ENCODE measurements around the gene RNF186.
"Not testable (repeated sequence)": the region's sequence is repeated elsewhere in the genome, so short reads cannot be mapped to it uniquely, and the experiment has no call there.

RNF186 gene, protein sequence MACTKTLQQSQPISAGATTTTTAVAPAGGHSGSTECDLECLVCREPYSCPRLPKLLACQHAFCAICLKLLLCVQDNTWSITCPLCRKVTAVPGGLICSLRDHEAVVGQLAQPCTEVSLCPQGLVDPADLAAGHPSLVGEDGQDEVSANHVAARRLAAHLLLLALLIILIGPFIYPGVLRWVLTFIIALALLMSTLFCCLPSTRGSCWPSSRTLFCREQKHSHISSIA

DNA sequence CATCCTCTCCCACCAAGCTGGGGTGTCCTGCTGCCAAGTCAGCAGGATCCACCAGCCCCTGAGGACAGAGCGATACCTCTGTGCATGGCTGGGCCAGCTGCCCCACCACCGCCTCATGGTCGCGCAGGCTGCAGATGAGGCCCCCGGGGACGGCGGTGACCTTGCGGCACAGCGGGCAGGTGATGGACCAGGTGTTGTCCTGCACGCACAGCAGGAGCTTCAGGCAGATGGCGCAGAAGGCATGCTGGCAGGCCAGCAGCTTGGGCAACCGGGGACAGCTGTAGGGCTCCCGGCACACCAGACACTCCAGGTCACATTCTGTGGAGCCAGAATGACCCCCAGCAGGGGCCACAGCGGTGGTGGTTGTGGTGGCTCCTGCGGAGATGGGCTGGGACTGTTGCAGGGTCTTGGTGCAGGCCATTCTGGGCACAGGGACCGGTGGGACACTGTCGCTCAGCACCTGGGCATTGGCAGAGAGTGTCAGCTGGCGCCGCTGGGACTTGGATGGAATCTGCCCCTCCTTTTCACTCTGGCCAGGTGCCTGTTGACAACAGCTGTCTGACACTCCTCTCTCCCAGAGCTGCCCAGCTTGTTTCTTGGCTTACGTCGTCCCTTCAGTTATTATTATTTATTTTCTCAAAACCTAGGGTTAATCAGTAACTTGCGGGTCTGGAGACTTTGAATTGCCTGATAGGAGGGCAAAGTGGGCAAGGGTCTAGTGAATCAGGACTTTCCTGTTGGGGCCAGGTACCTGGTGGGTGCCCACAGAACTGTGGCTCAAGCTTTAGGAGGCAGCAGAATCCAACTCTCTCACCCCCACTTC is at the start of gene RNF186:
Gene RNF186, minus strand, starts transcription at position 603 of the 823 bp plus-strand sequence. Its CDS starts 182 bp downstream, at position 421.
- no peak for DNase-seq (ENCODE audit: low read depth)

DNA sequence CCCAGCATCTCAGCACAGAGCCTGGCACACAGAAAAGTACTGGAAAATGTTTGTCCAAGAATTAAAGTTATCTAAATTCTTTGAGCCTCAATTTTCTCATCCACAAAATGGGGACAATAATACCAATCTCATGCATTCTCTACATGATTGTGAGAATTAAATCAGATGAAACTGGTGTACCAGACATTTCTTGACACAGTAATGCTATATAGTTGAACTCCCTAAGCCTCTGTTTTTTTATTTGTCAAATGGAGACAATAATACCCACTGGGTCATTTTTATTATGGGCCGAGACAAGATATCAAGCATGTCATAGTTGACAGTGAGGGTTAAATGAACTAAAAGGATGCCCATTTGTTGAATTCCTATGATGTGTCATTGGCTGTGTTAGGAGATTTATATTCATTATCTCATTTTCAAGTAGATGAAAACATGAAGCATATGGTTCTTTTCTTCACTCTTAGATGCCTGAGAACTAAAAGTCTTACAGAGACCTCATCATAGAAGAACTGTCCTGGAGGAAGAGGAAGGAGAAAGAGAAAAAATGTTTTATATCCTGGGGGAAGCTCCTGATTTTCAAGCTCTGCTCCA is 49.6 kb upstream of the RNF186 start:
- no peak for DNase-seq (ENCODE audit: low read depth)

DNA sequence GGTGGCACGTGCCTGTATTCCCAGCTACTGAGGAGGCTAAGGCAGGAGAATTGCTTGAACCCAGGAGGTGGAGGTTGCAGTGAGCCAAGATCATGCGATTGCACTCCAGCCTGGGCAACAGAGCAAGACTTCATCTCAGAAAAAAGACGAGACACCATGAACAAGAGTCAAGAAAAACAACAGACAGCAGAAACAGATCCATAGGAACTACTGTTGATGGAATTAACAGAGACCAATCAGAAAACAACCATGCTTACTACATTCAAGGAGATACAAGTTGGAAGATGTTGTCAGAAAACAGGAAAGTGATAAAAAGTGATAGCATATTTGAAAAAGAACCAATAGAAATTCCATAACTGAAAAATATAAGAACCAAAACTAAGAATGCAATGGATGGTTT is 47.9 kb upstream of the RNF186 start:
- no peak for DNase-seq (ENCODE audit: low read depth)

DNA sequence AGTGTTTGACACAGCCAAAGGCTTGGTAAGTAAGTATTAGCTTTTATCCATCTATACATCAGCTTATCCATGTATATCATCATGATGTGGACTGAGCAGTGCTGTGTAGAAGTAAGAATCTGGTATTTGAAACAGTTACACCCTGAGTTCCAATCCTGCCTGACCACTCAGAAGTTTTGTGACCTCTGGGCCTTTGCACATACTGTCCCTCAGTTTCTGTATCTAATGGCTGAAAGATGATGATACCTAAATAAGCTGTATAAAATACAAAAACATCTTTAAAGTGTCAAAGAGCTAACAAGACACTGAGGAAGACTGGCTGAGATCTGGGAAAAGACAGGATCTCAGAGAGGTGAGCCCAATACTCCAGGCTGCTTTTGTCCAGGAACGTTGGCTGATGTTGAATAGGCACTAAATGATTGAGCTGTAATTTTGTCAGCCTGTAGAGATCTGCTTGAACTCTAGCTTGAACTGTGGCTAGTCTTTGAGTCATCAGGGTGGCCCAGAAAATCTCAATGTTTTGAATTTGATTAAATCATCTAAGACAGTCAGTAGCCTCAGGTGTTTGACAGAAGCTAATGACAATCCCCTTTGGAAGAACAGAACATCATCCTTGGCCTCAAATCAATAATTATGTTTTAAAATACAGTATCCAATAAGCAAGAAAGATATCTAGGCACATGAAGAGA is 46.9 kb upstream of the RNF186 start:
- no peak for DNase-seq (ENCODE audit: low read depth)

DNA sequence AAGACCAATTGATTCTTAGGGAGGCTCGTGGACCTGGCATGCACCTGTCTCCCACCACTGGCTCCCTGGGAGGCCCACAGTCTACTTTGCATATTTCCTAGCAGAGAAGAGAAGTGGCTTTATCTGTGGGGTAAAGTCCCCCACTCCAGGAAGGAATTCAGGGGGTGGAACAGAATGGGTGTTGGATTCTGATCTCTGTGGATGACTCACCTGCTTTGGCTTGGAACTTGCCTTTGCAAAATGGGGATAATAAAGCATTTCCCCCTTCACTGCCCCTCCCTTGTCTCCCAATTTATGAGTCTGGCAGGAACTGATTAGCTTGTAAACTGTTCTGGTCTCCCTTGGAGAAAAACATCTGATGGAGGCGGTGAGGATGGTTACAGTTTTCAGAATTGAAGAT is 46.0 kb upstream of the RNF186 start:
- peak; percentile 77 for DNase-seq (ENCODE audit: low read depth)

DNA sequence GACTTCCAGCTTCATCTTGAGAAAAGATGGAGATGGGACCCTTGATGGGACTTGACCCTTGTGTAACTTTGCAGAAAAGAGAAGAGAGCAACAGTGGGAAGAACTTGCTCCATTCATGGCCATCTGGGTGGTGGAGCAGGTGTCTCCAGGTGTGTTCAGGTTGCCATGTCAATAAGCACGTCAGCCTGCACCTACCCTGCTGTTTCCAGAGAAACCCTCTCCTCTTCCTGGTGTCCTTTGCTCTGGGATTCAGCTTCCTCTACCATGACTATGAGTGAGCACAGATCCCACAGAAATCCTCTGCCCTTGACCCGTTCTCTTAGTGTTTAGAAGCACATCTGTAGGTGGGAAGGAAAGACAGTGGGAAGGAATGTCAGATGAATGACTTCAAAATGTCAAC is 45.3 kb upstream of the RNF186 start:
- no peak for DNase-seq (ENCODE audit: low read depth)

DNA sequence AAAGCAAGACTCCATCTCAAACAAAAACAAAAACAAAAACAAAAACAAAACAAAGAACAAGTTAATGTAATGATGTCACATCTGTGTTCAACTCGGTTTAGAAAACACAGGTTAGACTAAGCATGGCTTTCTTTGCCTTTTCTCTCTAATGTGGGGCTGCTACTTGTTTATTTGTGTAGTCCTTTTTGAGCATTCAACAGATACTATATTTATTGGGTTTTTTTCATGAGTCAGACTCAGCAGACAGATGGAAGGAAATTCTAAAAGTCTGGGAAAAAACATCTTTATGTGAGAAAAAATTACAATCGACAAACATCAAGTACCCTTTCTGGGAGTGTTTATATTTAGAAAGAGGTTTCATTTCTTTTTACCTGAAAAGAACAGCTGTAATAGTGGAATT is 44.8 kb upstream of the RNF186 start:
- no peak for DNase-seq (ENCODE audit: low read depth)

DNA sequence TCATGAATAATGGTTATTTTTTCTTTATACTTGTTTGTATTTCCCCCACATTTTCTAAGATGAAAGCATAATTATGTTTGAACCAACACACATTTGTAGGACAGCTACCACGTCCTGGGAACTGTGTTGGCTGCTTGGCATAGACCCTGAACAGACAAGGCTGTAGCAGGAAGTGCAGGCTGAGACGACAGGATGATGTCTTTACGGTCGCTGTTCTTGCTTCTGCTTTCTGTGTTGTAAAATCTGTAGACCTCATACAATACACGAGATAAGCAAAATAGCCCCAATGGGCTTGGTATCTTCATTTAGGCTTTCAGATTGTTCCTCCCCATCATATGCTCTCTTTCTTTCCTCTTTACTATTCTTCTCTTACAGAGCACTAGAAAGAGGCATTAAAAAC is 43.8 kb upstream of the RNF186 start:
- no peak for DNase-seq (ENCODE audit: low read depth)

DNA sequence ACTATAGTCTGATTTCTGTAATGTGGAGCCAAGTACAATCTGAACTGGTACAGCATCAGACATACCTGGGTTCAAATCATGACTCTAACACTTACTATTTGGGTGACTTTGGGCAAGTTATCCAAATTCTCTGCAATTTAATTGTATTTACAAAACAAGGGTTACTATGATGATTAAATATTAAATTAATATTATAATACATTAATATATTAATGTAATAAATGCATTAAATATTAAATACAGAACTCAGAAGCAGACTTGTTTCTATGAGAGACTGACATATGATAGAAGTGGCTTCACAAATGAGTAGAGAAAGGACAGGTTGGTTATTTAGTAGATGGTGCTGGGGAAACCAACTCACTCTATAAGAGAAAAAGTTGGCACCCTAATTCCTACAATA is 39.8 kb upstream of the RNF186 start:
- no peak for DNase-seq (ENCODE audit: low read depth)

DNA sequence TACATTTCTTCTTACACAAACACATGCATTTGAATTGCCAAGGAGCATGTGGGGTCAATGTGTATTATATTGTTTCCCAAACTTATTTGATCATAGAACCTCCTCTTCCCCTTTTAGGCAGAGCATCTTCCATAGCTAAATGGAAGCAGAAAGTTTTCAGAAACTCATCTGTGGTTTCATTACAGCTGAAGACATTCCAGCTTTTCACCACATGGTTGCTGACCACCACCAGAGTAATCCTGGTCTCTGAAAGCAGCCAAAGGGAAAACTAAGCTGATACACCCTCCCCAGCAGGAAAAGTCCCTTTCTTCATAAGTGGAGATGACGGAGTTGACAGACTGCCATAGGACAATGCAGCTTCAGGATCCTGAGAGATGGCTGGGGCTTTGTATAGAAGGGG is 37.0 kb upstream of the RNF186 start:
- no peak for DNase-seq (ENCODE audit: low read depth)

DNA sequence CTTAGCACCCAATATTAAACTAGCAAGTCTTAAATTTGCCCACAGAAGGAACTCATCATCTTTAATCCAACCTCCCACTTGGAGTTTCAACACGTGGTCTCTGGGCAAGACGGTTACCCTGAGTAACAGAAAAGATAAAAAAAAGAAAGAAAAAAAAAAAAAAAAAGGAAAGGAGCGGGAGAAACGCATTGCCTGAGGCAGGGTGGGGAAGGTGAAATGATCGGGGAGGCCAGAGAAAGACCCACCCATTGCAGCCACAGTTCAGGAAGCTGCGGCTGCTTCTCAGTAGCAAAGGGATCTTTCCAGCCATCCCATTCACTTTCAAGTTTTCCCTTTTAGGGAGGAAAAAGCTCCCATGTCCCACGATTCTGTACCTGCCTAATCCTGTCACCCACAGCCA is 35.1 kb upstream of the RNF186 start:
- DNase-seq (ENCODE audit: low read depth) = no peak

DNA sequence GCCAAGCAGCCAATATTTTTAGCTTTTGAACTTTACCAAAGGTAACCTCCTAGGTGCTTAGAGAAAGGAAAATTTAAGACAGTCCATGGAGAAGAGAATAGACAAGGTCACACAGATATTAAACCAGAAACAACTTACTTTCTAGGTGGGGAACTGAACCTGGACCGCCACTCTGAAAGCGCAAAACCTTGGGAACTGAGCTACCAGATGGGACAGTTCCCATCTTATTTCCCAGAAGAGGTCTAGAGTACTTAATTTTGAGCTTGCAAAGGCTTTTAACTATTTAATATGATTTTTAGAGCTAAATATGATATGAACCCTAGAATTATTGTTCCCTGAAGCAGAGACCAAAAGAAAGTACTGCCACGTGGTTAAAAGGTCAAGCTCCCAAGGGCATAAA is 34.2 kb upstream of the RNF186 start:
- not testable (repeated sequence) for DNase-seq (ENCODE audit: low read depth)

DNA sequence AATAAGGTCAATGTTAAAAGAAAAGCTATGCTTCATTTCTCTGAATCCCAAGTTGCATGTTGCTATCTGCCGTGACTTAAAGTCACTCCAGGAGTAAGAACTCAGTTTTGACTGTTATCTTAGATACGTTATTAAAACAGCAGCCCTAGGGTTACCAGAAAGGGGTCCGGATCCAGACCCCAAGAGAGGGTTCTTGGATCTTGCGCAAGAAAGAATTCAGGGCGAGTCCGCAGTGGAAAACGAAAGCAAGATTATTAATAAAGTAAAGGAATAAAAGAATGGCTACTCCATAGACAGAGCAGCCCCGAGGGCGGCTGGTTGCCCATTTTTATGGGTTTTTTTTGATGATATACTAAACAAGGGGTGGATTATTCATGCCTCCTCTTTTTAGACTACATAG is 32.3 kb upstream of the RNF186 start:
- DNase-seq (ENCODE audit: low read depth) = not testable (repeated sequence)

DNA sequence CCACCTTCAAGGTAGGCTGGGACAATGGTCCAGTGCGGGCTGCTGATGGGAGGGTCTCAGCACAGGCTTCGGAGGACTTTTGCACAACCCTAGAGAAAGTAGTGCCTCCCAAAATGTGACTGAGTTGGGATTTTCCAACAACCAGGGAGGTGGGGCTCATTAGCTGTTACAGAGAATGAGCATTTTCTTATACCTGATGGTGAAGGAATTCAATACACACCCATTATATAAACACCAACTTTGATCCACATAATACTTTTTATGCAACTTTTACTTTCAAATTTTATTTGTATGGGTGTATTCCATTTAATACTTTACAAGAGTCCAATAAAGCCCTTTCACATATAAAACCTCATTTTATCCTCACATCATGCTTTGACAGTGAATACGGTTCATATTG is 31.3 kb upstream of the RNF186 start:
- DNase-seq (ENCODE audit: low read depth) = no peak

DNA sequence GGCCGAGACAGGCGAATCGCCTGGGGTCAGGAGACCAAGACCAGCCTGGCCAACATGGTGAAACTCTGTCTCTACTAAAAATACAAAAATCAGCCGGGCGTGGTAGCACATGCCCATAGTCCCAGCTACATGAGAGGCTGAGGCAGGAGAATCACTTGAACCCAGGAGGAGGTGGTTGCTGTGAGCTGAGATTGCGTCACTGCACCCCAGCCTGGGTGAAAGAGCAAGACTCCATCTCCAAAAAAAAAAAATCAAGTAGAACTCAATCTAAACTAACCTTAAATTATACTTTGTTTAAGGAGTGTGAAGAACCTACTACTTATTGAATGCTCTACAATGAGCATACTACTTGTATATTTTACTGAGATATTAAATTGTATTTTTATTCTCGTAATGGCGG is 30.5 kb upstream of the RNF186 start:
- no peak for DNase-seq (ENCODE audit: low read depth)

DNA sequence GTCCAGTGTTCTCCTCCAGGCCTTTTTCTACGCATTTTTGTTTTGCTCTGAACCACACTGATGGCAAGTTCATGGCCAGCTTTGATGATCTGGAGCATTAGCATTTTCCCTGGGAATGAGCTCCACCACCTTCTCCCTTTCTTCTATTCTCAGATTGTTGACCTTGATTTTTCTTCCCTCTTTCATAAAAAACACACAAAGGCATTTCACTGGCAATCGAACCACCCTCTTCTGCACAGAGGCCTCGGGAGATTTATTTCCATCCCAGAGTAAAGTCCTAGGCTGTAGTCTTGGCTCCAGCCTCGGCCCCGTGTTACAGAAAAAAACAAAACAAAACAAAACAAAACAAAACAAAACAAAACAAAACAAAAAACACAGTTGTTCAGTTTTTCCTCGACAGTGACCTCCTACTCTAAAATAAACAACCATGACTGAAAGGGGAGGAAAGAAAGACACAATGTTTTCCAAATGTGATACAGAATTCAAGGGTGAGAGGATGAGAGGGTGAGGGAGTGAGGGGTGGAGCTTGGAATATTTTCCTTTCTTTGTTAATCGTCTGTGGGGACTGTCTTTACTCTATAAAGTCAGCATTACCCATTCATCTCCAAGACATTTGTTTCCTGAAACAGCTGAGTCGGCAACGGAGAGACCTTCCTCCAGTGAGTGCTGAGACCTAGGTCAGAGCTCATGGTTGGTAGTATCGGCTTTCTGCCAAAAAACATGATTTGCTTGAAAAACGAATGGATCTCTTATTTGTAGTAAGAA is 29.8 kb upstream of the RNF186 start:
- no peak for DNase-seq (ENCODE audit: low read depth)

DNA sequence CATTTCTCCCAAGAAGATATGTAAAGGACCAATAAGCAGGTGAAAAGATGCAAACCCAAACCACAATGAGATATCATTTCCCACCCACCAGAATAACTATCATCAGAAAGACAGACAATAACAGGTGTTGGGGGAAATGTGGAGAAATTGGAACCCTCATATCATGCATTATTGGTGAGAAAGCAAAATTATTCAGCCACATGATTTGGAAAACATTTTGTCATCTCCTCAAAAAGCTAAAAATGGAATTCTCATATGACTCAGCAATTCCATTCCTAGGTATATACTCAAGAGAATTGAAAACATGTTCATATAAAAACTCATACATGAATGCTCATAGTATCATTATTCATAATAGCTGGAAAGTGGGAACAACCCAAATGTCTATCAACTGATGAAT is 25.1 kb upstream of the RNF186 start:
- DNase-seq (ENCODE audit: low read depth) = no peak

DNA sequence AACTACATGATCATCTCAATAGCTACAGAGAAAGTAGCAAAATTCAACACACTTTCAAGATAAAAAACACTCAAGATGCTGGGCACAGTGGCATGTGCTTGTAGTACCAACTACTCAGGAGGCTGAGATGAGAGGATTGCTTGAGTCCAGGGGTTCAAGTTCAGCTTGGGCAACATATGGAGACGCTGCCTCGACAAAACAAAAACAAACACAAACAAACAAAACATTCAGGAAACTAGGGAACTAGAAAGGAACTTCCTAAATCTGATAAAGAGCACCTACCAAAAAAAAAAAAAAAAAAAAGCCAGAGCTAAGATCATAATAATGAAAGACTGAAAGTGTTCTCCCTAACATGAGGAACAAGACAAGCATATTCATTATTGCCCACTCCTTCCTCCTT is 22.8 kb upstream of the RNF186 start:
- DNase-seq (ENCODE audit: low read depth) = no peak

DNA sequence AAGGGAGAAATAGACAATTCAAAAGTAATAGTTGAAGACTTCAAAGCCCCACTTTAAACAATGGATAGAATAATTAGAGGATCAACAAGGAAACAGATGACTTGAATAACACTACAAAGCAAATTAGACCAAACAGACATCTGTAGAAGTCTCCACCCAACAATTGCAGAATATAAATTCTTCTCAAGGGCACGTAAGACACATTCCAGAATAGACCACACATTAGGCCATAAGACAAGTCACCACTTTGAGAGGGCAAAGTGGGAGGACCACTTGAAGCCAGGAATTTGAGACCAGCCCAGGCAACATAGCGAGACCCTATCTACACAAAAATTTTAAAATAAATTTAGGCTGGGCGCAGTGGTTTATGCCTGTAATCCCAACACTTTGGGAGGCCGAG is 20.5 kb upstream of the RNF186 start:
- DNase-seq (ENCODE audit: low read depth) = no peak

DNA sequence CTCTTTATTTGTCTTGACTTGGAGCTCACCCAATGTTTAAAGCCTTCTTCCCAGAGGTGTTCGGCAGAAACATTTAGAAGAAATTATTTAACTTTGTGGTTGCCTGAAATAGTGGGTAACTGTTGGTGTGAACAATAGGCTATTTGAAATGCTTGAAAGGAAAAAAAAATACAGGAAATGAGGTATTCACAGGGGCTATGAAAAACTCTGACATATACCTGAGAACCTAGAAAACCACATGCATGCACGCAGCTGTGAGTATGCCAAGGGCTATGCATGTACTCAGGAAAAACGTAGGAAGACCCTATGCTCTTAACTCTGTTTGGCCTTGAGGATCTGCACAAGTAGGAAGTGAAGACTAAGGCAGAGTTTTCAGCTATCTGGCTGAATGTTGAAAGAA is 16.4 kb upstream of the RNF186 start:
- no peak for DNase-seq (ENCODE audit: low read depth)

DNA sequence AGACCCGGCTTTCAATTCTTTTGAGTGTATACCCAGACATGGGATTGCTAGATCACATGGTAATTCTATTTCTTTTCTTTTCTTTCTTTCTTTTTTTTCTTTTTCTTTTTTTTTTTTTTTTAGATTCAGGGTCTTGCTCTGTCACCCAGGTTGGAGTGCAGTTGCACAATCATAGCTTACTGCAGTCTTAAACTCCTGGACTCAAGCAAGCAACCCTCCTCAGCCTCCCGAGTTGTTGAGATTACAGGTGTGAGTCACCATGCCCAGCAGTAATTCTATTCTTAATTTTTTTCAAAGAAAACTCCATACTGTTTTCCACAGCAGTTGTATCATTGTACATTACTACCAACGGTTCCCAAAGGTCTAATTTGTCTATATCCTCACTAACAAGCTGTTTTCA is 13.5 kb upstream of the RNF186 start:
- DNase-seq (ENCODE audit: low read depth) = no peak

DNA sequence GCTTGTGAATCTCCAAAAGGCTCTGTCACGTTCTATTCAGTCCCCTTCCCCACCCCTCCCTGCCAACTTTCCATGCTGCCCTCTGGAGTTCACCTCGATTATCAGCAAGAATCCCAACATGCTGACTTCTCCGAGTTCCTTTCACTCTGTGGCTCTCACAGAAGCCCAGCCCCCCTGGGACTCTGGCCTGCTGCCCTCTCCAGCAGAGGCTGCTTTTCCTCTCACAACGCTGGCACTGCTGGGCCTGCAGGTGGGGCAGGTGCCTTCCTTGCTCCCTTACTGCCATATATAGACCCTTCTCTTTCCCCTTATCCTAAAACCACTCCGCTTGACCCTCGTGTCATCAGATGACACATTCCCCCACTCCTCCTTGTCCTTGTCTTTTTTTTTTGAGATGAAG is 10.2 kb upstream of the RNF186 start:
- no peak for DNase-seq (ENCODE audit: low read depth)

Measured in GM04504 (cell line).